ENCODE data around the gene DLG1. TPM values are rescaled to one million over a fixed set of nuclear protein-coding genes. Genes with fewer than 3 reads are reported as not detected.

The DLG1 gene
- total RNA-seq, 2 experiments from 2014 or later, result 48.9 to 95.1 TPM

DNA sequence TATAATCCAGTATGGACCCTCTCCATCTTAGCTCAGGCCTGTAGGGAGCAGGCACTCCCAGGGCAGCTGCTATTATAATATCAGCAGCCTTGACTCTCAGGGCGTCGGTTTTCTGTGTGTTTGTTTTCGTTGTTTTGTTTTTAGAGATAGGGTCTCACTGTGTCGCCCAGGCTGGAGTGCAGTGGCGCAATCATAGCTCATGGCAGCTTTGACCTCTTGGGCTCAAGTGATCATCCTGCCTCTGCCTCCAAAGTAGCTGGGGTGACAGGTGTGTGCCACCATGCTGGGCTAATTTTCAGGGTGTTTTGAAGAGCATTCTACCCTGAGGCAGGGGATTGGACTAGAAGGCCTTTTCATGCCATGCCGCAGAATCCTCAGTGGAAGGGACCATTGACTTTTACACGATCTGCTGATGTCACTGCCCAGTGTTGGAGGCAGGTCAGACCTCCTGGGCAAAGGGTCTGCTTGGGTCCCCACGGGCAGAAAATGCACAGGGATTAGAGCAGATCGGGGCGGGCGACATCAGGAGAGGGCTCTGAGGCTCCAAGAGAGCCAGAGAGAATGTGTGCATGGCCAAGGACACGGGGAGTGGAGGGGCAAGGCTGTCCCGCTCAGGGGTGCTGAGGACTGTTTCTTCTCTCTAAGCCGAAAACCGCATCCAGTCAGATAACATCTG is 276.5 kb downstream of the DLG1 start:
- no peaks in the 10 kb centered on the region for H4K20me1 ChIP-seq (ENCODE audit: insufficient read depth, low read length)
- H3K4me2 ChIP-seq (ENCODE audit: low read length), result peak overlapping the region; percentile 90; the same call in 1 of the 2 replicates
- no peaks in the 10 kb centered on the region for H3K79me2 ChIP-seq (ENCODE audit: insufficient read depth, low read depth, low read length)
- H3K4me1 ChIP-seq (ENCODE audit: insufficient read depth, low read length, poor library complexity, severe bottlenecking), result peaks cover 25% of the 10 kb centered on the region
- no peak overlapping the region for H3K4me3 ChIP-seq (ENCODE audit: low read depth, low read length, poor library complexity, severe bottlenecking)
- no peaks in the 10 kb centered on the region for H3K9me2 ChIP-seq (ENCODE audit: insufficient read depth, low read length)
- POLR2A ChIA-PET, result interaction anchor here (1.7 kb wide), 1 partner anchor 18 kb away, joined by 4 read pairs; no protein-coding TSS in a partner anchor
- CTCF ChIA-PET (ENCODE audit: unreplicated experiment), result no interaction called here
- H3K36me3 ChIP-seq (ENCODE audit: insufficient read depth, low read length), result no peaks in the 10 kb centered on the region
- no peak overlapping the region for H2AFZ ChIP-seq (ENCODE audit: low read length)
- H3K9me3 ChIP-seq (ENCODE audit: low read length), result no peaks in the 10 kb centered on the region
- intact Hi-C loops (cut with micrococcal nuclease; ENCODE audit: unreplicated experiment), result no loop called here
- TF ChIP-seq, protein P1, sequence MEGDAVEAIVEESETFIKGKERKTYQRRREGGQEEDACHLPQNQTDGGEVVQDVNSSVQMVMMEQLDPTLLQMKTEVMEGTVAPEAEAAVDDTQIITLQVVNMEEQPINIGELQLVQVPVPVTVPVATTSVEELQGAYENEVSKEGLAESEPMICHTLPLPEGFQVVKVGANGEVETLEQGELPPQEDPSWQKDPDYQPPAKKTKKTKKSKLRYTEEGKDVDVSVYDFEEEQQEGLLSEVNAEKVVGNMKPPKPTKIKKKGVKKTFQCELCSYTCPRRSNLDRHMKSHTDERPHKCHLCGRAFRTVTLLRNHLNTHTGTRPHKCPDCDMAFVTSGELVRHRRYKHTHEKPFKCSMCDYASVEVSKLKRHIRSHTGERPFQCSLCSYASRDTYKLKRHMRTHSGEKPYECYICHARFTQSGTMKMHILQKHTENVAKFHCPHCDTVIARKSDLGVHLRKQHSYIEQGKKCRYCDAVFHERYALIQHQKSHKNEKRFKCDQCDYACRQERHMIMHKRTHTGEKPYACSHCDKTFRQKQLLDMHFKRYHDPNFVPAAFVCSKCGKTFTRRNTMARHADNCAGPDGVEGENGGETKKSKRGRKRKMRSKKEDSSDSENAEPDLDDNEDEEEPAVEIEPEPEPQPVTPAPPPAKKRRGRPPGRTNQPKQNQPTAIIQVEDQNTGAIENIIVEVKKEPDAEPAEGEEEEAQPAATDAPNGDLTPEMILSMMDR (conservative IDR thresholded peaks at IDR 0.05; ENCODE audit: low read length), result no peak
- TF ChIP-seq EZH2phosphoT487 (IDR thresholded peaks at IDR 0.05; ENCODE audit: borderline replicate concordance, low read depth, low read length), result no peak
- DNase-seq (ENCODE audit: low spot score), result no peak
- peak overlapping the region; percentile 56 for H3K27ac ChIP-seq (ENCODE audit: low read depth, low read length, poor library complexity, severe bottlenecking)
- no TSS peak for BruUV-seq (replicated peaks)

DNA sequence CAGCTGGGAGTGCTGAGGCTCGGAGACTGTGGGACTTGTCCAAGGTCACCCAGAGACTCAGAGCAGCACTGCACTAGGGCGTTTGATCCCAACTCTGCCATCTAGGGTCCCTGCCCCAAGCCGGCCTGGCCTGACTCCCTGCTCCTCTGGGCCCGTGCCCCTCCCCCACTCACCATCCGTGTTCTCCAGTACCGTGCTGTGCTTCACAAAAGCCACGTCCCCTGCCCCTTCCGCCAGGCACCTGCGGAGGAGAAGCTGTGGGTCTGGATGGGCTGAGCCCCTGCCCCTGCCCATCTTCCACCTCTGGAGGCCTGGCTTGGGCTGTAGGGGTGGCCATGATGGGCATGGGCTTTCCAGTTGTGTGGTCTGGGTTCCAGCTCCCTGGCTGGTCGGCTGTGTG is 277.2 kb downstream of the DLG1 start:
- no peaks in the 10 kb centered on the region for H3K9me3 ChIP-seq (ENCODE audit: low read length)
- no peaks in the 10 kb centered on the region for H3K36me3 ChIP-seq (ENCODE audit: insufficient read depth, low read length)
- DNase-seq (ENCODE audit: low spot score), result no peak
- no peaks in the 10 kb centered on the region for H3K79me2 ChIP-seq (ENCODE audit: insufficient read depth, low read depth, low read length)
- H3K4me1 ChIP-seq (ENCODE audit: insufficient read depth, low read length, poor library complexity, severe bottlenecking), result peaks cover 25% of the 10 kb centered on the region
- BruUV-seq (replicated peaks), result no TSS peak
- intact Hi-C loops (cut with micrococcal nuclease; ENCODE audit: unreplicated experiment), result no loop called here
- H3K4me3 ChIP-seq (ENCODE audit: low read depth, low read length, poor library complexity, severe bottlenecking), result no peak overlapping the region
- TF ChIP-seq, protein P1 (conservative IDR thresholded peaks at IDR 0.05; ENCODE audit: low read length), result no peak
- no peak for TF ChIP-seq EZH2phosphoT487 (IDR thresholded peaks at IDR 0.05; ENCODE audit: borderline replicate concordance, low read depth, low read length)
- no peaks in the 10 kb centered on the region for H4K20me1 ChIP-seq (ENCODE audit: insufficient read depth, low read length)
- no peaks in the 10 kb centered on the region for H3K9me2 ChIP-seq (ENCODE audit: insufficient read depth, low read length)
- POLR2A ChIA-PET, result interaction anchor here (1.7 kb wide), 1 partner anchor 18 kb away, joined by 4 read pairs; no protein-coding TSS in a partner anchor
- H3K4me2 ChIP-seq (ENCODE audit: low read length), result no peak overlapping the region
- CTCF ChIA-PET (ENCODE audit: unreplicated experiment), result no interaction called here
- no peak overlapping the region for H2AFZ ChIP-seq (ENCODE audit: low read length)
- H3K27ac ChIP-seq (ENCODE audit: low read depth, low read length, poor library complexity, severe bottlenecking), result no peak overlapping the region

DNA sequence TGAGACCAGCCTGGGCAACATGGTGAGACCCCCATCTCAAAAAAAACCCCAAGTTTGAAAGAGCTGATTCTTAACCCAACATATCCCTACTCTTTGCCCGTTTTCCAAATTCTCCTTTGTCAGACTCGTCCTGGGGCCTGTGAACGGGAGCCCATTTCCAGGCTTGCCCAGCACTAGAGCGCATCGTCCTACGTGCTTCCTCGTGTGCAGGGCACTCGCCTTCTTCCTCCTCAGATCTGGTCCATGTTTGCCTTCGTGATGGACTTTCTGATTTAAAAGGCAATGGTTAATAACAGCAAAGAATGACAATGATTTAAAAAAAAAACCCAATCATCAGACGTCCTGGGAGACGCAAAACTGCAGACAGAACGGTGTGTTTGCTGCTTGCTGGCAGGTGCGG is 278.9 kb downstream of the DLG1 start:
- ChIA-PET POLR2A (no interaction called here), CTCF (ENCODE audit: unreplicated experiment) (no interaction called here)
- intact Hi-C loops (cut with micrococcal nuclease; ENCODE audit: unreplicated experiment), result no loop called here
- H3K79me2 ChIP-seq (ENCODE audit: insufficient read depth, low read depth, low read length), result no peaks in the 10 kb centered on the region
- no peak overlapping the region for H3K4me2 ChIP-seq (ENCODE audit: low read length)
- no peak overlapping the region for H3K4me3 ChIP-seq (ENCODE audit: low read depth, low read length, poor library complexity, severe bottlenecking)
- H2AFZ ChIP-seq (ENCODE audit: low read length), result no peak overlapping the region
- no peaks in the 10 kb centered on the region for H3K9me2 ChIP-seq (ENCODE audit: insufficient read depth, low read length)
- no TSS peak for BruUV-seq (replicated peaks)
- DNase-seq (ENCODE audit: low spot score), result no peak
- no peaks in the 10 kb centered on the region for H4K20me1 ChIP-seq (ENCODE audit: insufficient read depth, low read length)
- H3K4me1 ChIP-seq (ENCODE audit: insufficient read depth, low read length, poor library complexity, severe bottlenecking), result peaks cover 25% of the 10 kb centered on the region
- H3K27ac ChIP-seq (ENCODE audit: low read depth, low read length, poor library complexity, severe bottlenecking), result no peak overlapping the region
- no peaks in the 10 kb centered on the region for H3K36me3 ChIP-seq (ENCODE audit: insufficient read depth, low read length)
- no peak for TF ChIP-seq EZH2phosphoT487 (IDR thresholded peaks at IDR 0.05; ENCODE audit: borderline replicate concordance, low read depth, low read length)
- TF ChIP-seq, protein P1 (conservative IDR thresholded peaks at IDR 0.05; ENCODE audit: low read length), result no peak
- no peaks in the 10 kb centered on the region for H3K9me3 ChIP-seq (ENCODE audit: low read length)
